ENCODE data around the gene P3R3URF. TPM values are rescaled to one million over a fixed set of nuclear protein-coding genes. Genes with fewer than 3 reads are reported as not detected.

P3R3URF gene
- total RNA-seq, 1 donor from 2014 or later, result not detected

DNA sequence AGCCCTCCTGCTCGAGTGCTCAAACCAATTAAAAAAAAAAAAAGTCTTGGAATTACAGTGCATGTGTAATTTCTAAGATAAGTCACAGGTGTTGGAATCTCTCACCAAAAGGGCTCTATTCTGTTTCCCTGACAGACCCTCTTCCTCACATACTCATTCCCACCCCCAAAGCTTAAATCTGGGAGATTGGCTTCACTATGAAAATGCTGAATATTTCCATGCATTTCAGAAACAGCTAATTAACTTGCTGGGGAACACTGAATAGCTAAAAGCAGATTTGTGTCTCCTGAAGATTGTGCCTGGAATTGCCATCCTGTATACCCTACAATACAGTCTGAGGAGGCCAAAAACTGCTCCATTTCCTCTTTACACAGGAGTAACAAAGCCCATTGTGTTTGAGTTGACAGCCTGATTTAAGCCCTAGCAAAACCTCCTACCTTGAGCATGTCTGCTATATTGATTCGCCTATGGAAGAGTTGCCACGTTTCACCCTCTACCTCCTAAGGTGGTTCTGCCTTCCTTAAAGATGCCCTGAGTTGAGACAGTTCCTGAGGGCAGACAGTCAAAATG, 42.4 kb downstream of the P3R3URF start:
- Mint-ChIP-seq H3K9me3 (no peaks in the 10 kb centered on the region), H3K4me3 (peak overlapping the region; percentile 99), H3K4me1 (ENCODE audit: unreplicated experiment) (peaks cover 36% of the 10 kb centered on the region), H3K27me3 (peaks cover 5% of the 10 kb centered on the region), H3K36me3 (no peaks in the 10 kb centered on the region), H3K27ac (peak overlapping the region; percentile 100)
- DNase-seq (ENCODE audit: extremely low spot score, unreplicated experiment), result no peak
- TF ChIP-seq, protein P1, sequence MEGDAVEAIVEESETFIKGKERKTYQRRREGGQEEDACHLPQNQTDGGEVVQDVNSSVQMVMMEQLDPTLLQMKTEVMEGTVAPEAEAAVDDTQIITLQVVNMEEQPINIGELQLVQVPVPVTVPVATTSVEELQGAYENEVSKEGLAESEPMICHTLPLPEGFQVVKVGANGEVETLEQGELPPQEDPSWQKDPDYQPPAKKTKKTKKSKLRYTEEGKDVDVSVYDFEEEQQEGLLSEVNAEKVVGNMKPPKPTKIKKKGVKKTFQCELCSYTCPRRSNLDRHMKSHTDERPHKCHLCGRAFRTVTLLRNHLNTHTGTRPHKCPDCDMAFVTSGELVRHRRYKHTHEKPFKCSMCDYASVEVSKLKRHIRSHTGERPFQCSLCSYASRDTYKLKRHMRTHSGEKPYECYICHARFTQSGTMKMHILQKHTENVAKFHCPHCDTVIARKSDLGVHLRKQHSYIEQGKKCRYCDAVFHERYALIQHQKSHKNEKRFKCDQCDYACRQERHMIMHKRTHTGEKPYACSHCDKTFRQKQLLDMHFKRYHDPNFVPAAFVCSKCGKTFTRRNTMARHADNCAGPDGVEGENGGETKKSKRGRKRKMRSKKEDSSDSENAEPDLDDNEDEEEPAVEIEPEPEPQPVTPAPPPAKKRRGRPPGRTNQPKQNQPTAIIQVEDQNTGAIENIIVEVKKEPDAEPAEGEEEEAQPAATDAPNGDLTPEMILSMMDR (conservative IDR thresholded peaks at IDR 0.05), result no peak

DNA sequence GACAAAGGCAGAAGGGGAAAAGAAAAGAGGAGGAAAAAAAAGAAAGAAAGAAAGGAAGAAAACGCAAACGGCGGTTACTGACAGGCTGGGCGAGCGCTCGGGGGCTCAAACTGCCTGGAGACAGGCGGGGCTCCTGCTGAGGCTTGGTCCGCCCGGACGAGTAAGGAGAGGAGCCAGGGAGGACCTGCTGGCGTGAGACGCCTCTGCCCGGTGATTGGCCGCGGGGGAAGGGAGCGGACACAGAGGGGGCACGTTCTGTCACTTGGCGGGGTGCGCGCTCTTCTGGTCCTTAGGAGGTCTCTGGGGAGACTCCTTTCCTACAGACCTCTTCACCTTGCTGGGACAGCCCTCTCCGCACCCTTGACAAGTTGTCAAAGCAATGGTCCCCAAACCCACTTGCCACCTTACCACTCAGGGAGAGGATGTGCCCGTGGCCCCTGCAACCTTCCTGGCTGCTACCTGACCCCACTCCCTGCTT, 43.1 kb downstream of the P3R3URF start:
- Mint-ChIP-seq H3K27ac (peak overlapping the region; percentile 100), H3K27me3 (peaks cover 5% of the 10 kb centered on the region), H3K4me3 (peak overlapping the region; percentile 99), H3K9me3 (no peaks in the 10 kb centered on the region), H3K4me1 (ENCODE audit: unreplicated experiment) (peaks cover 36% of the 10 kb centered on the region), H3K36me3 (no peaks in the 10 kb centered on the region)
- TF ChIP-seq, protein P1 (conservative IDR thresholded peaks at IDR 0.05), result no peak
- DNase-seq (ENCODE audit: extremely low spot score, unreplicated experiment), result no peak

- Mint-ChIP-seq H3K27me3 (peaks cover 5% of the 10 kb centered on the region), H3K36me3 (peaks cover 4% of the 10 kb centered on the region), H3K27ac (peak within 1 kb of the TSS; percentile 100), H3K4me1 (ENCODE audit: unreplicated experiment) (peaks cover 37% of the 10 kb centered on the region), H3K4me3 (peak within 1 kb of the TSS; percentile 99), H3K9me3 (no peaks in the 10 kb centered on the region)
- TF ChIP-seq, protein P1 (conservative IDR thresholded peaks at IDR 0.05), result no peak
- DNase-seq (ENCODE audit: extremely low spot score, unreplicated experiment), result peak; percentile 99
These were observed 43.6 kb downstream of the P3R3URF start, which contains the start of gene PIK3R3 for GRCh38 chr1:46132529-46133180. PIK3R3 (minus strand) TSS chr1:46132629; CDS start chr1:46131952, 677 bp downstream.

DNA sequence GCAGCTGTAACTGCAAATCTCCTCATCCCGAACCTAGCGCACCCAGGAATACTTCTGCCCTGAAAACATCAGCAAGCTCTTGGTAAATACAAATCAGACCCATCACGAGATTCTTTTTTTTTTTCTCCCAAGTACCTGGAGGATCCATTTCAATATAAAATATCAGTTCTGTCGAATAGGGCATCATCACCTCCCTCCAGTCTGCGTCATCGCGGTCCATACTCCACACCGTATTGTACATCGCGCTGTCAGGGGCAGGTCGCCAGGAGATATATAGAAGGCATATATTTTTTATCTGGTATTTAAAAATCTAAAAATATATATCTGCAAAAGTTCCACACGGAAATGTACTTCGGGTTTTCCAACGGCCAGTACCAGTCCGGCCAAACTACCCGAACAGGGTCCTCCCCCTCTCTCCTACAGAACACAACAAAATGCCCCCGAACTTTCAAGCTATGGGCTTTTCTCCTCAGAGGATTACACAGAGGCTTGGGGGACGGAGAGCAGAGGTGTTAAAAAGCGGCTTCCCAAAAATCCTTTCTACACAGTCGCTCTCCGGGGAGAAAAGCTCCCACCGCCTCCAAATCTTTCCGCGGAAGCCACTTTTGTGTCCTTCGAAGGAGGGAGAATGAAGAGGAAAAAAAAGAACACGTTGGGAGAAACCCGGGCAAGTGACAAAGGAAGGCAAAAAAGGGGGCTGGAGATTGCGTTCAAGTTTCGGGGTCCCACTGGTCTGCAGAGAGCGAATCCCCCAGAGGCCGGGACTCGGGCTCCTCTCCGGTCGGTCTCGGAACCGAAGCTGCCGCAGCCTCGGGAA, 44.4 kb downstream of the P3R3URF start:
- Mint-ChIP-seq H3K36me3 (peaks cover 6% of the 10 kb centered on the region), H3K4me3 (peak overlapping the region; percentile 99), H3K4me1 (ENCODE audit: unreplicated experiment) (peaks cover 35% of the 10 kb centered on the region), H3K27ac (peak overlapping the region; percentile 100), H3K27me3 (peaks cover 5% of the 10 kb centered on the region), H3K9me3 (no peaks in the 10 kb centered on the region)
- no peak for DNase-seq (ENCODE audit: extremely low spot score, unreplicated experiment)
- TF ChIP-seq, protein P1 (conservative IDR thresholded peaks at IDR 0.05), result no peak

GRCh38 chr1:46131093-46131492, 45.2 kb downstream of the P3R3URF start:
- Mint-ChIP-seq H3K36me3 (peaks cover 6% of the 10 kb centered on the region), H3K4me1 (ENCODE audit: unreplicated experiment) (peaks cover 26% of the 10 kb centered on the region), H3K27ac (peak overlapping the region; percentile 100), H3K4me3 (peak overlapping the region; percentile 99), H3K27me3 (peaks cover 5% of the 10 kb centered on the region), H3K9me3 (no peaks in the 10 kb centered on the region)
- TF ChIP-seq, protein P1 (conservative IDR thresholded peaks at IDR 0.05), result no peak
- no peak for DNase-seq (ENCODE audit: extremely low spot score, unreplicated experiment)

All from type B pancreatic cell (in vitro differentiated cells).